Stimulated activated naive B cell treated with anti-CD40 and anti-IgM and Interleukin-4, amounts not matched to agents 10 μg/mL and 1 μg/mL and 100 μg/mL, for 72 hours (primary cell): ENCODE data around the gene BAIAP2.

Experiments used
- ATAC-seq, 2 donors: fragments of 150-1000 bp; cut with Tn5 transposase; replicated peaks; 2 replicates each; pipeline ENCODE4 v1.10.0; 2021; ENCODE audit warnings: moderate library complexity in 1 of 2
- DNase-seq: peaks from one replicate; pipeline ENCODE4 v3.0.0; 2021
- H3K27ac Mint-ChIP-seq: one replicate; pipeline ENCODE4 v1.8.0; 2022; ENCODE audit warnings: mild to moderate bottlenecking, mixed read lengths
- H3K27me3 Mint-ChIP-seq, 2 donors: one replicate each; pipeline ENCODE4 v1.8.0; 2022; ENCODE audit warnings: mixed read lengths in 2 of 2
- H3K36me3 Mint-ChIP-seq, 2 donors: one replicate each; pipeline ENCODE4 v1.8.0; 2022; ENCODE audit warnings: mixed read lengths in 2 of 2, mild to moderate bottlenecking in 1 of 2
- H3K4me1 Mint-ChIP-seq, 2 donors: one replicate each; pipeline ENCODE4 v1.8.0; 2022; ENCODE audit warnings: mixed read lengths in 2 of 2, mild to moderate bottlenecking in 1 of 2
- H3K4me3 Mint-ChIP-seq, 2 donors: one replicate each; pipeline ENCODE4 v1.8.0; 2022; ENCODE audit warnings: mild to moderate bottlenecking in 2 of 2, mixed read lengths in 2 of 2, moderate library complexity in 1 of 2
- H3K9me3 Mint-ChIP-seq, 2 donors: one replicate each; pipeline ENCODE4 v1.8.0; 2022; ENCODE audit warnings: mixed read lengths in 2 of 2, mild to moderate bottlenecking in 1 of 2

The BAIAP2 gene

GRCh38 chr17:81102869-81103268 is 67.9 kb downstream of the BAIAP2 start:
- Mint-ChIP-seq H3K27me3 (peaks cover 17% of the 10 kb centered on the region in 2 donors), H3K27ac (no peak overlapping the region), H3K36me3 (peaks cover 0 to 3% of the 10 kb centered on the region in 2 donors), H3K4me1 (peaks cover 4 to 13% of the 10 kb centered on the region in 2 donors), H3K4me3 (no peak overlapping the region), H3K9me3 (no peaks in the 10 kb centered on the region)
- DNase-seq: no peak
- ATAC-seq: no peak

- peaks cover 4 to 14% of the 10 kb centered on the region in 2 donors for H3K4me1 Mint-ChIP-seq
- H3K27ac Mint-ChIP-seq: no peak overlapping the region
- no peaks in the 10 kb centered on the region for H3K9me3 Mint-ChIP-seq
- ATAC-seq (no peak), DNase-seq (no peak)
- no peak overlapping the region for H3K4me3 Mint-ChIP-seq
- H3K36me3 Mint-ChIP-seq: peaks cover 0 to 3% of the 10 kb centered on the region in 2 donors
- peaks cover 14 to 17% of the 10 kb centered on the region in 2 donors for H3K27me3 Mint-ChIP-seq
These were observed 68.4 kb downstream of the BAIAP2 start for GRCh38 chr17:81103379-81103778.

- DNase-seq (no peak), ATAC-seq (no peak)
- Mint-ChIP-seq H3K9me3 (no peaks in the 10 kb centered on the region), H3K4me3 (no peak overlapping the region), H3K4me1 (peaks cover 4 to 12% of the 10 kb centered on the region in 2 donors), H3K36me3 (no peaks in the 10 kb centered on the region), H3K27ac (no peak overlapping the region), H3K27me3 (no peaks in the 10 kb centered on the region)
These were observed 71.8 kb downstream of the BAIAP2 start for GRCh38 chr17:81106716-81107115.

GRCh38 chr17:81108220-81108619 is 73.3 kb downstream of the BAIAP2 start:
- Mint-ChIP-seq H3K9me3 (no peaks in the 10 kb centered on the region), H3K4me1 (peaks cover 2 to 8% of the 10 kb centered on the region in 2 donors), H3K4me3 (no peak overlapping the region), H3K36me3 (no peaks in the 10 kb centered on the region), H3K27ac (no peak overlapping the region), H3K27me3 (no peaks in the 10 kb centered on the region)
- no peak for ATAC-seq
- no peak for DNase-seq

GRCh38 chr17:81109957-81110356 is 75.0 kb downstream of the BAIAP2 start:
- DNase-seq (no peak), ATAC-seq (no peak)
- H3K4me1 Mint-ChIP-seq: peaks cover 0 to 8% of the 10 kb centered on the region in 2 donors
- H3K4me3 Mint-ChIP-seq: no peak overlapping the region
- no peaks in the 10 kb centered on the region for H3K36me3 Mint-ChIP-seq
- H3K27me3 Mint-ChIP-seq: peaks cover 0 to 3% of the 10 kb centered on the region in 2 donors
- H3K9me3 Mint-ChIP-seq: no peaks in the 10 kb centered on the region
- H3K27ac Mint-ChIP-seq: no peak overlapping the region

GRCh38 chr17:81110488-81111040 is 75.6 kb downstream of the BAIAP2 start:
- Mint-ChIP-seq H3K4me3 (no peak overlapping the region), H3K27me3 (peaks cover 0 to 6% of the 10 kb centered on the region in 2 donors), H3K27ac (no peak overlapping the region), H3K36me3 (no peaks in the 10 kb centered on the region), H3K4me1 (peaks cover 0 to 8% of the 10 kb centered on the region in 2 donors), H3K9me3 (no peaks in the 10 kb centered on the region)
- ATAC-seq: no peak
- no peak for DNase-seq

DNA sequence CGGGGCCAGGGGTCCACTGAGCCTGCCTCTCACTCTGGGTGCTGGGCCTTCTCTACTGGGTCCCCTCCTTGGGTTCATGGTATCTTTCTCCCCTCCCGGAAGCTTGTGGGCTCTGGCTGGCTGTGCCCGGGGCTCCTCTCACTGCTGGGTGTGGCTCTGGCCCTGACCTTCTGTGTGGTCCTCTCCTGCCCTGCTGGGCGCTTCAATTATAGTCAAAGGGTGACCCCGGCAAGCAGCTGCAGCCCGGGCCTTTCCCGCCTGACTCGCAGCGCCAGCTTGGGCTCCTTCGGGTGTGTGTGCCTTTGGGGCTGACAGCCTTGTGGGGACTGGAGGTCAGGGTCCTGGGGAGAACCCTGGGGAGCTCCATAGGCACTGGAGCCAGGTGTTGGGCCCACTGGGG is 76.1 kb downstream of the BAIAP2 start:
- DNase-seq (no peak), ATAC-seq (no peak)
- Mint-ChIP-seq H3K4me3 (no peak overlapping the region), H3K27me3 (peaks cover 0 to 6% of the 10 kb centered on the region in 2 donors), H3K36me3 (no peaks in the 10 kb centered on the region), H3K4me1 (peaks cover 0 to 8% of the 10 kb centered on the region in 2 donors), H3K9me3 (no peaks in the 10 kb centered on the region), H3K27ac (no peak overlapping the region)

DNA sequence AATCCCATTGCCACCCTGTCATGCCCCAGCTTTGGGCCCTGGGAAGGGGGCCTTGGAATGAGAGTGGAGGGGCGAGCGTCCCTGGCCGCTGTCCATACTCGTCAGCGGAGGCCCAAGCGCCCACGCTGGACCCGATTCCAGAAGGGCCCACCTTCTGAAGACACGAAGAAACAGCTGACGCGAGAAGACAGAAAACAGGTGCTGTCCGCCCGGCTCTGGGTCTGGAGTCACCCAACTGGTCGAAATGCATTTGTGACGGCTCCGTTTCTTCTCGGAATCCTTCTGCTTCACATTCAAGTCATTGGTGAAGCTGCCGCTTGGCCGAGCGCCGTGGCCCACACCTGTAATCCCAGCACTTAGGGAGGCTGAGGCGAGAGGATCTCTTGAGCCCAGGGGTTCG is 77.5 kb downstream of the BAIAP2 start:
- no peak for DNase-seq
- Mint-ChIP-seq H3K36me3 (no peaks in the 10 kb centered on the region), H3K9me3 (no peaks in the 10 kb centered on the region), H3K27ac (no peak overlapping the region), H3K4me1 (peaks cover 0 to 5% of the 10 kb centered on the region in 2 donors), H3K27me3 (peaks cover 0 to 6% of the 10 kb centered on the region in 2 donors), H3K4me3 (no peak overlapping the region)
- no peak for ATAC-seq

DNA sequence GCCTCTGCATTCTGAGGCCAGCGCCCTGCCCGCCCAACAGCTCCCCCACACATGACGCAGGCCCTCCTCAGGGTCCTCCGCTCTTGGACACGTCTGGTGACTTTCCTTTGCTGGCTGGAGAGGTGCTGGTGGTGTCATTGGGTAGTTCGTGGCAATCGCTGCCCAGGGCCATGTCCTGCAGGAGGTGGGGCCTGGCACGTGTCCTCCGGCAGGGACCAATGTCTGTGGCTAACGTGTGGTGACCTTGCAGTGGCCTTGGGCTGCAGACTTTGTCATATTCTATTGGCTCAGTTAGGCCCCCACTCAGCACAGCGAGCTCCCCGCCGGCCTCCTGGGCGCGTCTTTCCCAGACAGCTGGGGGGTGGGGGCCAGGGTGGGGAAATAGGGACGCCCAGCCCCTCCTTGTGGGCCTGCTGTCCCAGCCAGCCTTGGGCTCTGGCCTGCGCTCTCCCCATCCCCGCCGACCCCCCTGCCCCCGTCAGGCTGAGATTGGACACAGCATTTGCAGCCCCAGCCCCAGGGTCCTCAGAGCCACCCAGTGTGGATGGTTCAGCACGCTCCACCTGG is 78.3 kb downstream of the BAIAP2 start:
- Mint-ChIP-seq H3K27me3 (peaks cover 1 to 8% of the 10 kb centered on the region in 2 donors), H3K9me3 (no peaks in the 10 kb centered on the region), H3K4me1 (no peaks in the 10 kb centered on the region), H3K27ac (no peak overlapping the region), H3K36me3 (no peaks in the 10 kb centered on the region), H3K4me3 (no peak overlapping the region)
- ATAC-seq (no peak), DNase-seq (no peak)

GRCh38 chr17:81114351-81115093 is 79.6 kb downstream of the BAIAP2 start:
- H3K27ac Mint-ChIP-seq: no peak overlapping the region
- ATAC-seq (no peak), DNase-seq (no peak)
- H3K4me3 Mint-ChIP-seq: no peak overlapping the region
- peaks cover 8 to 15% of the 10 kb centered on the region in 2 donors for H3K27me3 Mint-ChIP-seq
- H3K4me1 Mint-ChIP-seq: peaks cover 7 to 8% of the 10 kb centered on the region in 2 donors
- H3K9me3 Mint-ChIP-seq: no peaks in the 10 kb centered on the region
- no peaks in the 10 kb centered on the region for H3K36me3 Mint-ChIP-seq

- Mint-ChIP-seq H3K27me3 (peaks cover 8 to 15% of the 10 kb centered on the region in 2 donors), H3K36me3 (no peaks in the 10 kb centered on the region), H3K27ac (no peak overlapping the region), H3K4me1 (peaks cover 9 to 12% of the 10 kb centered on the region in 2 donors), H3K9me3 (no peaks in the 10 kb centered on the region), H3K4me3 (no peak overlapping the region)
- DNase-seq (no peak), ATAC-seq (no peak)
These were observed 80.3 kb downstream of the BAIAP2 start for GRCh38 chr17:81115219-81115618.

DNA sequence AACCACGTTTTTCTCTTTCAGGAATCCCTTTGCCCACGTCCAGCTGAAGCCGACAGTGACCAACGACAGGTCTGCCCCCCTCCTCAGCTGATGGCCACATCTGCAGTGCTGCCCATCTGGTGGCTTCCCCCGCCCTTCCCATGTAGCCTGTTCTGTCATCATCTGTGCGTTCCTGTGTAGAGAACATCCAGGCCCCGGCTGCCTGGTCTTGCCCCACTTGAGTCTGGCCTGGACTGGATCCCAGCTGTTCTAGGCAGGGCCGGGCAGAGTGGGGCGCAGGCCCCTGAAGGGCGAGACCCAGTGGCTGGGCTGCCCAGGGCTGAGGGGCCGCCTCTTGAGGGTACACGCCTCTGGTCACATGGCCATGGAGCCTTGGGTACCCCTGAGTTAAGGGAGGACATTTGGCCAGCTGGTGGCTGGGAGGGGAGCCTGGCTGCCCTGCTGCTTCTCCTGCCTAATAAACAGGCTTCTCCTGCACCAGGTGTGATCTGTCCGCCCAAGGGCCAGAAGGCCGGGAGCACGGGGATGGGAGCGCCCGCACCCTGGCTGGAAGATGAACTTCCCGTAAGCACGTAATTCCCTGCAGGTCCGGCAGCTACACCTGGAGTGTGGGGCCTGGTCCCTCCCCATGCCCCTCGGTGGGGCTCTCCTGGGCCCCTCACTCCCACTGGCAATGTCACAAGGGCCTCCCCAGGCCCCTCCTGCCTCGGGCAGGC is 81.0 kb downstream of the BAIAP2 start:
- no peak for DNase-seq
- Mint-ChIP-seq H3K27ac (no peak overlapping the region), H3K27me3 (peaks cover 8 to 15% of the 10 kb centered on the region in 2 donors), H3K9me3 (no peaks in the 10 kb centered on the region), H3K4me3 (no peak overlapping the region), H3K36me3 (no peaks in the 10 kb centered on the region), H3K4me1 (peaks cover 9 to 12% of the 10 kb centered on the region in 2 donors)
- ATAC-seq: no peak

DNA sequence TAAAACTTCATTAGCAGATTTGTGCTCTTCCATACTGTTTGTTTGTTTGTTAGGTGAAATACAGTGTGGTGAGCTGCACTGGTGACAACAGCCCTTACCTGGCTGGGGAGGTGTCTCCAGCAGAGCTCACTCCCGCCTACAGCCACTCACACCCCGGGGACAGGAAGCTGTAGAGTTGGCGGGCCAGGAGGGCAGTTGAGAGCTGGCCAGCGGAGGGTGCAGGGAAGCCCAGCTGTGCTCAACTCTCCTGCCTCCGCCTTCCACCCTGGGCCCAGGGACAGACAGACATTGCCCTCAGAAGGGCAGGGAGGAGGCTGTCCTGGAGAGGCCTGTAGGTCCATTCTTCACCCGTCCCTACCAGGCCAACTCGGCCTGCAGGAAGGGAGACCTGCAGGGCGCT is 81.8 kb downstream of the BAIAP2 start:
- H3K27me3 Mint-ChIP-seq: peaks cover 8 to 15% of the 10 kb centered on the region in 2 donors

DNA sequence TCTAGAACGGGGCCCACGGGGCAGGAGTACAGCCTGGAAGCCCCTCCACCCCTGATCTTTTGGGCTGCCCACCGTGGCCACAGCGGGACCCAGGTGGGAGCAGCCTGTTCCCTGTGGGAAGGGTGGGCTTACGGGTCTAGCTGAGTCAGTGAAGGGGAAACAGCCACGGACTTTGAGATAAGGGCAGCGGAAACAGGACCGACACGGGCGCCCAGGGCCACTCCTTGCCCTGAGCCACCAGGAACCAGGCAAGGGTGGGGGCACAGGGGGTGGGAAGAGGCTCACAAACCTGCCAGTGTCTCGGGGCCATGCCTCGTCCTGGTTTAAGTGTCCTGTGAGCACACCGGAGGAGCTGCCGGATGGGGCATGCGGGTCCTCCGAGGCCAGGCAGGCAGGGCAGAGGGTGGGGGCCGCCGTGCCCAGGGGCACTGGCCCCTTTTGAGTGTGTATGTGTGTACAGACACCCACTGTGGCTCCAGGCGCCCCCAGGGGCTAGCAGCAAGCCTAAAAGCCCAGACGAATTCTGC is 82.8 kb downstream of the BAIAP2 start:
- Mint-ChIP-seq H3K36me3 (no peaks in the 10 kb centered on the region), H3K27me3 (peaks cover 8 to 15% of the 10 kb centered on the region in 2 donors)
- ATAC-seq: no peak

More for the DNA sequence above, 81.8 kb downstream of the BAIAP2 start:
- no peak overlapping the region for H3K4me3 Mint-ChIP-seq
- DNase-seq (no peak), ATAC-seq (no peak)
- H3K4me1 Mint-ChIP-seq: peaks cover 9 to 12% of the 10 kb centered on the region in 2 donors
- H3K27ac Mint-ChIP-seq: no peak overlapping the region
- H3K9me3 Mint-ChIP-seq: no peaks in the 10 kb centered on the region
- H3K36me3 Mint-ChIP-seq: no peaks in the 10 kb centered on the region

More for the DNA sequence above, 82.8 kb downstream of the BAIAP2 start:
- DNase-seq: no peak
- peak overlapping the region in 1 of 2 donors; percentile 48 for H3K4me3 Mint-ChIP-seq
- no peaks in the 10 kb centered on the region for H3K9me3 Mint-ChIP-seq
- peaks cover 9 to 12% of the 10 kb centered on the region in 2 donors for H3K4me1 Mint-ChIP-seq
- H3K27ac Mint-ChIP-seq: no peak overlapping the region
